GM10248 (cell line): ENCODE data around the gene SH3D19.

Source experiments
- CTCF ChIA-PET: fragments of 300-600 bp; sonication (Branson Sonifier 250); formaldehyde crosslinking; extraction: SDS; loops from one replicate; lab custom pipeline; 2021; ENCODE audit warnings: antibody characterized with exemption; lab: Yijun Ruan, JAX
- POLR2A ChIA-PET: fragments of 350-650 bp; sonication (Branson Sonifier 250); formaldehyde crosslinking; extraction: SDS; loops from one replicate; lab custom pipeline; 2020; ENCODE audit warnings: antibody characterized with exemption; lab: Yijun Ruan, JAX
- DNase-seq: peaks from one replicate; pipeline ENCODE4 v3.0.0; 2012; ENCODE audit errors: extremely low spot score
- TF ChIP-seq, protein P1 (sequence below): IDR thresholded peaks from 2 replicates; pipeline ENCODE4 v1.5.1; 2012; ENCODE audit warnings: mild to moderate bottlenecking, low read depth; ENCODE audit errors: extremely low read depth, missing control alignments, control extremely low read depth

The SH3D19 gene

DNA sequence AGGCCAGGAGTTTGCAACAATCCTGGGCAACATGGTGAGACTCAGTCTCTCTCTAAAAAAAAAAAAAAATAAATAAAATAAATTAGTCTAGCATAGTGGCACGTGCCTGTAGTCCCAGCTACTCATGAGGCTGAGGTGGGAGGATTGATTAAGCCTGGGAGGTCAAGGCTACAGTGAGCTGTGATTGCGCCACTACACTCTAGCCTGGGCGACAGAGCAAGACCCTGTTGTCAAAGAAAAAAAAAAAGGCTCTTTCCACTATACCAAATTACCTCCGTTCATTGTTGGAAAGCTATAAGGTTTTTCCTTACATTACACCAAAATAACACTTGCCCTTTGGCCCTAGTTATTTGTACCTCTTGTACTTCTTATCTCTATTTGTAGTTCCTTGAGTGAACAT lies 58.3 kb downstream of the SH3D19 start:
- POLR2A ChIA-PET, result no interaction called here
- no peak for DNase-seq
- CTCF ChIA-PET, result interaction anchor here (0.6 to 5.2 kb wide), 2 partner anchors 9 to 21 kb away, joined by 3 to 39 read pairs; partner anchors contain the start of gene PRSS48
- TF ChIP-seq, protein P1, sequence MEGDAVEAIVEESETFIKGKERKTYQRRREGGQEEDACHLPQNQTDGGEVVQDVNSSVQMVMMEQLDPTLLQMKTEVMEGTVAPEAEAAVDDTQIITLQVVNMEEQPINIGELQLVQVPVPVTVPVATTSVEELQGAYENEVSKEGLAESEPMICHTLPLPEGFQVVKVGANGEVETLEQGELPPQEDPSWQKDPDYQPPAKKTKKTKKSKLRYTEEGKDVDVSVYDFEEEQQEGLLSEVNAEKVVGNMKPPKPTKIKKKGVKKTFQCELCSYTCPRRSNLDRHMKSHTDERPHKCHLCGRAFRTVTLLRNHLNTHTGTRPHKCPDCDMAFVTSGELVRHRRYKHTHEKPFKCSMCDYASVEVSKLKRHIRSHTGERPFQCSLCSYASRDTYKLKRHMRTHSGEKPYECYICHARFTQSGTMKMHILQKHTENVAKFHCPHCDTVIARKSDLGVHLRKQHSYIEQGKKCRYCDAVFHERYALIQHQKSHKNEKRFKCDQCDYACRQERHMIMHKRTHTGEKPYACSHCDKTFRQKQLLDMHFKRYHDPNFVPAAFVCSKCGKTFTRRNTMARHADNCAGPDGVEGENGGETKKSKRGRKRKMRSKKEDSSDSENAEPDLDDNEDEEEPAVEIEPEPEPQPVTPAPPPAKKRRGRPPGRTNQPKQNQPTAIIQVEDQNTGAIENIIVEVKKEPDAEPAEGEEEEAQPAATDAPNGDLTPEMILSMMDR, result no peak

DNA sequence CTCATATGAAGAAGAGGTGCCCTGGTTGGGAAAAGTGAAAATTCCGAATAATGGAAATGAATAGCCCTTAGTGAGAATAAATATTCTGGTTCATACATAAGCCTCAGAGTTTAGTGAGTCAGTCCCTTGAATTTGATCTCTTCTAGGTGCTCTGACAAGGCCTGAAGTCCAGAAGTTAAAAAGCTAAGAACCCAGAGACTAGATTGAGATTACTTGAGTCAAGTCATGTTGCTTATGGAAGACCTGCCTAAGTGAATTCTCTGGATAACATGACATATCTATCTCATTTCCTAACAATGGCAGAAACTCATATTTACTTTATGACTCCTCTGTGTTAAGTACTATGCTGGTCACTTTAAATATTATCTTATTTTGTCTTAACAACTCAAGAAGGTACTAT lies 58.9 kb downstream of the SH3D19 start:
- TF ChIP-seq, protein P1, result no peak
- DNase-seq, result no peak
- POLR2A ChIA-PET, result no interaction called here
- CTCF ChIA-PET, result interaction anchor here (0.6 to 5.2 kb wide), 2 partner anchors 10 to 20 kb away, joined by 3 to 39 read pairs; partner anchors contain the start of gene PRSS48

DNA sequence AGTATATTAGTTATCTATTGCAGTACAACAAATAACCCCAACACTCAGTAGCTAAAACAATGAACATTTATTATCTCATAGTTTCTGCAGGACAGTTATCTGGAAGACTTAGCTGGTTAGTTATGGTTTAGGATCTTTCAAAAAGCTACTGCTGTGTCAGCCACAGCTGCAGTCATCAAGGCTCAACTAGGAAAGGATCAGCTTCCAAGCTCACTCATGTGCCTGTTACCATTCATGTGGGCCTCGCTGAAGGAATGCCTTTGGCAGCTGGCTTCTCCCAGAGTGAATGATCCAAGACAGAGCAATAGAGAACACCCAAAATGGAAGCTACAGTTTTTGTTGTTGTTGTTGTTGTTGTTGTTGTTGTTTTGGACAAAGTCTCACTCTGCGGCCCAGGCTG lies 62.0 kb downstream of the SH3D19 start:
- ChIA-PET CTCF (interaction anchor here (0.7 to 5.2 kb wide), 3 partner anchors 13 to 68 kb away, joined by 3 to 39 read pairs (median 3); partner anchors contain the start of gene PRSS48), POLR2A (no interaction called here)
- DNase-seq, result no peak
- TF ChIP-seq, protein P1, result no peak

DNA sequence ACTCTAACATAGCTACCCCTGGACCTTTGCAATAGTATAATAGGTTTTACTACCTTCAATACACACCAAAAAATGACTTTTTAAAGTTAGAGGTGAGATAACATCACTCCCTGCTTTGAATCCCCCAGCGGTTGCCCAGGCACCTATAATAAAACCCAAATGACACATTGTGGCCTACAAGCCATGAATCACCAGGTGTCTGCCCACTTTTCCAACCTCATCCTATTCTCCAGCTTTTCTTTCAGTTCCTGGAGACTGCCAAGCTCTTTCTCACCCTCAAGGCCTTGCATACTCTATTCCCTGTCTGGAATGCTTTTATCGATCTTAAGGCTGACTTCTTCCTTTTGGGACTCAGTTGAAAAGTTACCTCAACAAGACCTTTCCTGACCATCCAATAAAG lies 64.9 kb downstream of the SH3D19 start:
- POLR2A ChIA-PET, result no interaction called here
- CTCF ChIA-PET, result no interaction called here
- TF ChIP-seq, protein P1, result no peak
- DNase-seq, result no peak

- ChIA-PET CTCF (no interaction called here), POLR2A (no interaction called here)
- TF ChIP-seq, protein P1, result no peak
- DNase-seq, result no peak
These were observed 65.7 kb downstream of the SH3D19 start for GRCh38 chr4:151259752-151260151.

- POLR2A ChIA-PET, result no interaction called here
- CTCF ChIA-PET, result no interaction called here
- no peak for DNase-seq
- TF ChIP-seq, protein P1, result no peak
These were observed 67.7 kb downstream of the SH3D19 start for GRCh38 chr4:151257704-151258103.
